ENCODE data around the gene KIAA1328.
"Not testable (repeated sequence)": the region's sequence is repeated elsewhere in the genome, so short reads cannot be mapped to it uniquely, and the experiment has no call there.

KIAA1328 gene

DNA sequence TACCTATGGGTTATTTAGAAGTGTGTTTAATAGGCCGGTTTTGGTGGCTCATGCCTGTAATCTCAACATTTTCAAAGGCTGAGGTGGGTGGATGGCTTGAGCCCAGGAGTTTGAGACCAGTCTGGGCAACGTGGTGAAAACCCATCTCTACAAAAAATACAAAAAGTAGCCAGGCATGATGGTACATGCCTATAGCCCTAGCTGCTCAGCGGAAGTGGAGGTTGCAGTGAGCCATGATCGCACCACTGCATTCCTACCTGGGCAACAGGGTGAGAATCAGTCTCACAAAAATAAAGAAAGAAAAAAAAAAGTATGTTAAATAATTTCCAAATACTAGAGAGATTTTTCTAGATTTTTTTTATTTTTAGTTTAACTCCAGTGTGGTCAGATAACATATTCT lies 316.0 kb downstream of the KIAA1328 start:
- no peak for DNase-seq (ENCODE audit: low read depth in 2 of 2)

- no peak for DNase-seq (ENCODE audit: low read depth in 2 of 2)
Observed at GRCh38 chr18:37156330-37156942, 327.5 kb downstream of the KIAA1328 start.

- no peak for DNase-seq (ENCODE audit: low read depth in 2 of 2)
Observed at GRCh38 chr18:37160038-37160820, 331.3 kb downstream of the KIAA1328 start.

GRCh38 chr18:37161491-37161890 lies 332.6 kb downstream of the KIAA1328 start:
- DNase-seq (ENCODE audit: low read depth in 2 of 2) = no peak

GRCh38 chr18:37162551-37162950 lies 333.6 kb downstream of the KIAA1328 start:
- no peak for DNase-seq (ENCODE audit: low read depth in 2 of 2)

DNA sequence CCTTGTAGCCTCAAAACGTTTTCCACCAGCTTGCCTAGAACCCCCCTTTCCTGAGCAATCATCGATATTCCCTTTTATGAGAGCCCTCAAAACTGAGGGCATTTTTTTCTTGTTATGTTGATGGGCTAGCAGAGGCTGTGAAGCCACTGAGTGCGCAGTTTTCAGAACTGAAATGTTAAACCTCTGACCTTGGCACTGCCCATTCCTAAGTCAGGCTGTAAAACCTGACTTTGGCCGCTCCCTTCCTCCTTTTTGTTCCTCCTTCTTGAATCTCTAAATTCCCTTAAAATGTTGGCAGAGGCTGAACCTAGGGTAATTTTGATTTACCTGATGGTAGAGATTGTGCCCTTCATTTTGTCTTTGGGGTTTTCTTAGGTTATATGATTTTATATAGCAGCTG lies 334.2 kb downstream of the KIAA1328 start:
- DNase-seq (ENCODE audit: low read depth in 2 of 2) = no peak

- no peak for DNase-seq (ENCODE audit: low read depth in 2 of 2)
Observed at GRCh38 chr18:37166491-37166890, 337.6 kb downstream of the KIAA1328 start.

GRCh38 chr18:37166966-37167365 lies 338.0 kb downstream of the KIAA1328 start:
- DNase-seq (ENCODE audit: low read depth in 2 of 2) = not testable (repeated sequence)

DNA sequence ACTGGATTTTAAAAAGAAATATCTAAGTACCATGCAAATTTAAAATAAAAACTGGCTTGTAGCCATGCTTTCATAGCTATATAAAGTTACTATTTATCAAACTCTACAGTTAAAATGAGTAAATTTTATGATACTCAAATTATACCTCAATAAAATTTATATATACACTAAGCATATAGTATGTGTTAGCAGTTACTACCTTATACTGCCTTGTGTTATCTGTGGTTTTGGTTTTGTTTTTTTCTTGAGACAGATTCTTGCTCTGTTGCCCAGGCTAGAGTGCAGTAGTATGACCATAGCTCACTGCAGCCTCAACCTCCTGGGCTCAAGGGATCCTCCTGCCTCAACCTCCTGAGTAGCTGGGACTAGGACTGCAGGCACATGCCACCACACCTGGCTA lies 342.1 kb downstream of the KIAA1328 start:
- DNase-seq (ENCODE audit: low read depth in 2 of 2) = no peak

DNA sequence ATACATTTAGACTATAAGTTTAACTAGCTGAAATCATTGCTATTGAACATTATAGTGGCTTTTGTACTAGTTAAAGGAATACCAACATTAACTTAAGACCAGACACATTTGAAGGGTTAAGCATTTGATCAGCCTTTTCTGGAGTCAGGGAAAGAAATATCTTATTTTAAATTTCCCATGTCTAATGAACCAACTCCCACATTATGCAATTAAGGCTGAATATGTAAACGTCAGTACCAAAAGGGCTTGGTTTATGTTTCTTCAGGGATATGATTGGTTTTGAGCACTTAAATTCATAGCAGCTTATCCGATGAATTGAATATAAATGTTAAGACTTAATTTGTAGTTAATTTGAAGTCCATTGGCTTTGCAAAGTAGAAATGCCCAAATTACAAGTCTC lies 344.5 kb downstream of the KIAA1328 start:
- no peak for DNase-seq (ENCODE audit: low read depth in 2 of 2)

- no peak for DNase-seq (ENCODE audit: low read depth in 2 of 2)
Observed at GRCh38 chr18:37175727-37176620, 347.0 kb downstream of the KIAA1328 start.

GRCh38 chr18:37176621-37176934 lies 347.7 kb downstream of the KIAA1328 start:
- no peak for DNase-seq (ENCODE audit: low read depth in 2 of 2)

DNA sequence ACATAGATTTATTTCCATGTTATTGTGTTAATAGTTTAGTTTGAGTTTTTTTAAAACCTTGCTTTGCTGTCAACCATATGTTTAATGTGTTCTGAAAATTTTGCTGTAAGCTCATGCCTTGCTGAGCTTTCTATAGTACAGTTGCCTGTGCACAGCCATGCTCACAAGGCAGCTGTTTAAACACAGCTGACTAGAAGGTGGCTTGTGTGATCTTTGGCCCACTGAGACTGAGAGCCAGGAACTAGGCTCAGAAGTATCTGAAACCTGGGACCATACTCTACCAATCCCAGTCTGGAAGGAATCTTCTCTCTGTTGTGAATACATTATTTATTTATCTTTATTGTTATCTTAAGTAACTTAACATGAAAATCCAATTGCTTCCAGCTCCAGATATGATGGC lies 350.5 kb downstream of the KIAA1328 start:
- DNase-seq (ENCODE audit: low read depth in 2 of 2) = no peak

DNA sequence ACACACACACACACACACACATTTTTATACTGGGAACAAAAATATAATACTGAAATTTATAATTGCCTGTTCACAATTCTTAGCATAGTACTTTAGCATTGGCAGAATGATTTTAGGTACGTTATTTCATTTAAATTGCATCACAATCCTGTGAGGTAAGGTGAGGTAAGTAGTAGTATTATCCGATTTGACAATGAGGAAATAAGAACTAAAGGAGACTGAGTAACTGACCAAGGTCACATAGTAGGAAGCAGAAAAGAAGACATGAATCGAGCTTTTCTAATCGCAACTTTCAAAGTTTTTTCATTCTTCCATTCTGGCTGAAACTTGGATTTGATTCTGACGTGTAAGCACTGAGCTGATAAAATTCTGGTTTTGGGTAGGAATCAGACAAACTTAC lies 351.2 kb downstream of the KIAA1328 start:
- no peak for DNase-seq (ENCODE audit: low read depth in 2 of 2)

DNA sequence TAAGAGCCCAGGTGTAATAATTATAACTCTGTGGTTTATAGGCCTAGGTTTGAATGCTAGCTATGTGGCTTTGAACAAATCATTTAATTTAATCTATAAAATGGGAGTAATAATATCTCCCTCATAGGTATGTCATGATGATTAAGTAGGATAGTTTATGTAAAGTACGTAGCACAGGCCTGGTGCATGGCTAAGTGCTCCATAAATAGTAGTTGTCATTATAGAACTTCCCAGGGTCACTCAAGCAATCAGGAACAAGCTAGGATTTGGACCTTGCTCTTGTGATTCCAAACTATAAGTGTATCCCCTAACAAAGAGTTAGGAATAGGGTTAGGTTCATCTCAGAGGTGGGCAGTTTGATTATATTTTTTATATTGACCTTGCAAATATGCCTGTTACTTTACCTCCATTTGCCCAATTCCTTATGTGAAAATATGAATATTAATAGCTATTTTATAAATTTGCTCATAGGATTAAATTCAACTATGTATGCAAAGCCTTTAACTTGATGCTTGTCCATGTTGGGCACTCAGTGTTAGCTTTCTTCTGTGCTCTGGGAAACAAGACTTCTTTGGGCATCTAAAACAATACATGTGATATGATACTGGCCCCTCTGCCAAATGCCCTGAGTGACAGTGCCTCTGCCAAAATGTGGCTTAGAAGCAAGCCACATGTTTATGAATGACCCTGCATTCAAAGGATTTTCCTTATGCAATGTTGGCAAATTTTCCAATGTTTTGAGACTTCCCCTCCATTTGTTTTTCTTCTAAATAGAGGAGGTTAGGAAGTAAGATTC lies 353.6 kb downstream of the KIAA1328 start:
- DNase-seq (ENCODE audit: low read depth in 2 of 2) = no peak

DNA sequence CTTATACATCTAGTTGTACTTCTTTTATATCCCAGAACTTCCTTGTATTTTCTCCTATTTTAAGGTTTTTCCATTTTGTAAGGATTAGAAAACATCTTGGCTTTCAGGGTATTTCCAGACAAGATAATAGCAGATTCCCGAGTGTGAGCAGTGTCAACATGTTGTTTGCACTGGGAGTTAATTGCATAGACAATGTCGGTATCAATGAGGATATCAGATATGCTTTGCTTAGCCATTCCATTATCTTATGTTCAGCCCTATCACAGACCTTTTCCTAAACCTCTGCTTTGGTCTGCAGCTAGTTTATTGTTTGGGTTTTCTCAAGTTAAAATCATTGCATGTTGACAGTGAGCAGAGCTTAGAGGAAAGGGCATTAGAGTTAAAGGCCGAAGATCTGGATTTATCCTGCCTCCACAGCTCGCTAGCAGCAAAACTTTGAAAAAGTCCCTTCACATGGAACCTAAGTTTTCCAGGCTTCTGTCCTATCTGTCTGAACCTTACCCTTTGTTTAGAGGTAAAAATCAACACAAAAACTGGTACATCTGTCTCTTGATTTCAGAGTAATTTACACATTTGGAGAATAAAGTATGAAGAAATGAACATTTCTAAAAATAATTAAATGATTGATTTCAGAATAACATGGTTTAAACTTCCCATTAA lies 355.4 kb downstream of the KIAA1328 start:
- no peak for DNase-seq (ENCODE audit: low read depth in 2 of 2)

DNA sequence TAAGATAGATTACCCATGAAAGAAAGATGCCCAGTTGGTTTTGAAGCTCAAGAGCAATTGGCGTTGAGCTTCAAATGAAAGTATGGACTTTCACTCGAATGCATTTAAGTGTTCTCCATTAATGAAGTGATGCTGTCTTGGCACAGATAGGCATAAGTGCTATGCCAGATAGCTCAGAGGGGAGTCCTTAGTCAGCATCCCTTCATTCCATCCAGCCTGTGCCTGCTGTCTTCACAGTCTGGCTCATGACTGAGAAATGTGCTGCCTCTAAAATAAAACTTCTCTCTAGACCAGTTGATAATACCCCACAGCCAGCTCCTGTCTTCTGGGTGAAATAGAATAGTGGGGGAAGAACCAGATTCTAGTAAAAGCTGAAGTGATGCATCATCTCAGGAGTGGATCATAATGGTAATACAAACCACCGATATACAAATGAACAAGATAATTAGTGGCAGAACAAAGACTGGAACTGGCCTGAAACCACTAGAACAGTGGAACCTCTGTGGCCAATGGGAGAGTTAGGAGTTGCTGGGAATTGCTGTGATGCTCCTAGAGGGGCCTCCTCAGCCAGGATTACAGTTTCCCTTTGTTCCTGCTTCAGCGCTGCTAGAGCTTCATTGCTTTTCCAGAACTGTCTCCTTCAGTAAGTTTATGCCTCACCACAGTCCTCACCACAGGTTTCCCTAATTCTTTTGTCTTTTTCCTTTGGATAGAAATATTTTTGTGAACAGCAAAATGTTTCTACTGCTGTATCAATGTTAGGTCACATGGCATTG lies 359.3 kb downstream of the KIAA1328 start:
- no peak for DNase-seq (ENCODE audit: low read depth in 2 of 2)

- DNase-seq (ENCODE audit: low read depth in 2 of 2) = no peak
Observed at GRCh38 chr18:37199741-37200140, 370.8 kb downstream of the KIAA1328 start.

DNA sequence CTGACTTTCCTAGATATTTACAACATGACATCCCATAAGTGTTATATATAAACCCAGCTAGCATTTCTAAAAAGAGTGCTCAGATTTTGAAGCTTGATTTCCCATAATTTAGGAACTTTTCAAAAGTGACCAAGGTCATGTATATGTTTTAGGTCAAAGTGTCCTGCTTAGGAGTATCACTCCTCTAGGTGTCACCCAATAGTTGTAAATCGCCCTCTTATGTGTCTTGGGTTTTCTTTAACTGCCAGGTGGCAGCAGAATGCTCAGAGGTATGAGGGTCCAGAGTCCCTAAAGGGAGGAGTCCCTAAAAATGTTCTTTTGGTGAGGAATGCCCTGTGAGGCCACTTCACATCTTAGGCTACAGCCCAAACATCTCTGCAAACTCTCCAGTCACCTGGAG lies 378.4 kb downstream of the KIAA1328 start:
- DNase-seq (ENCODE audit: low read depth in 2 of 2) = no peak

DNA sequence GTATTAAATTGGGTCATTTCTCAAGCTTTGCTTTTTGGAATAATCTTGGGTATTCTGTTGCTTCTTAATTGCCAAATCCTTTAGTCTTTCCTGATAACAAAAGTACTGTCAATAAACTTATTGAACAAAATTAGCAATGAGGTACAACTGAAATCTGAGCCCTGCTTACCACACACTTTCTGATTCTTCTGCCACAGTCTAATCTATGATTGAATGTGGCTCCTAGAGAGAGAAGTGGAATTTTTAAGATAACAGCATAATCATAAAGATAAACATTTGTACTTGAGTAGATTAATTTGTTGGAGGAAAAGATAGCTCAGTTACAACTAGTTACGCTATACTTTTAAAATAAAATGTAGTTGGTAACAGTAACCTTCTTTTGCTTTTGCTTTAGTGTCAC lies 381.9 kb downstream of the KIAA1328 start:
- no peak for DNase-seq (ENCODE audit: low read depth in 2 of 2)
